ENCODE results near the gene CNDP1. TPM values are rescaled to one million over a fixed set of nuclear protein-coding genes. Genes with fewer than 3 reads are reported as not detected.
A peak's percentile ranks its signal among the peaks of the same experiment; 100 is the strongest.

The CNDP1 gene
- total RNA-seq, 4 donors from 2014 or later = 0.08 to 2.4 TPM; not detected in 2

DNA sequence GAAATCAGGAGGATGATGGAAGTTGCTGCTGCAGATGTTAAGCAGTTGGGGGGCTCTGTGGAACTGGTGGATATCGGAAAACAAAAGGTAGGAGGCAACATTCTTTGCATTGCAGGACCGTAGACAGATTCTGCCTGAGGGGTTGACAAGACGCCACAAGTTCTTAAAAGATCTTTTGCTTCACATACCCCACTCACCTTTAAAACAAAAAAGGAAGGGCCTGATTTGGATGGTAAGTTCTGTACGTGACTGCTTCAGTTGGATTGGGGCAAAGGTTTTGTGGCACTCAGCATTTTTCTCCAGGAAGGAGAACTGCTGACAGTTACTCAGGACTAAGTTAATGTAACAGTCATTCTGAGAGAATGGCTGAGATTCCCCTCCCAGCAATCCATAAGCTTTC, 32.9 kb upstream of the CNDP1 start:
- TF ChIP-seq, protein P1, sequence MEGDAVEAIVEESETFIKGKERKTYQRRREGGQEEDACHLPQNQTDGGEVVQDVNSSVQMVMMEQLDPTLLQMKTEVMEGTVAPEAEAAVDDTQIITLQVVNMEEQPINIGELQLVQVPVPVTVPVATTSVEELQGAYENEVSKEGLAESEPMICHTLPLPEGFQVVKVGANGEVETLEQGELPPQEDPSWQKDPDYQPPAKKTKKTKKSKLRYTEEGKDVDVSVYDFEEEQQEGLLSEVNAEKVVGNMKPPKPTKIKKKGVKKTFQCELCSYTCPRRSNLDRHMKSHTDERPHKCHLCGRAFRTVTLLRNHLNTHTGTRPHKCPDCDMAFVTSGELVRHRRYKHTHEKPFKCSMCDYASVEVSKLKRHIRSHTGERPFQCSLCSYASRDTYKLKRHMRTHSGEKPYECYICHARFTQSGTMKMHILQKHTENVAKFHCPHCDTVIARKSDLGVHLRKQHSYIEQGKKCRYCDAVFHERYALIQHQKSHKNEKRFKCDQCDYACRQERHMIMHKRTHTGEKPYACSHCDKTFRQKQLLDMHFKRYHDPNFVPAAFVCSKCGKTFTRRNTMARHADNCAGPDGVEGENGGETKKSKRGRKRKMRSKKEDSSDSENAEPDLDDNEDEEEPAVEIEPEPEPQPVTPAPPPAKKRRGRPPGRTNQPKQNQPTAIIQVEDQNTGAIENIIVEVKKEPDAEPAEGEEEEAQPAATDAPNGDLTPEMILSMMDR (IDR thresholded peaks at IDR 0.05) = no peak
- no peak for TF ChIP-seq POLR2A (IDR thresholded peaks at IDR 0.05)
- 56 to 64% methylated on average over 4 of the region's 4 CpGs for WGBS, 2 donors
- intact Hi-C loops (cut with DNase I; ENCODE audit: low total_unique reads) = no loop called here
- H3K4me3 ChIP-seq (ENCODE audit: low read depth, poor library complexity, severe bottlenecking) = no peak overlapping the region
- DNase-seq (ENCODE audit: low spot score in 2 of 2) = no peak

DNA sequence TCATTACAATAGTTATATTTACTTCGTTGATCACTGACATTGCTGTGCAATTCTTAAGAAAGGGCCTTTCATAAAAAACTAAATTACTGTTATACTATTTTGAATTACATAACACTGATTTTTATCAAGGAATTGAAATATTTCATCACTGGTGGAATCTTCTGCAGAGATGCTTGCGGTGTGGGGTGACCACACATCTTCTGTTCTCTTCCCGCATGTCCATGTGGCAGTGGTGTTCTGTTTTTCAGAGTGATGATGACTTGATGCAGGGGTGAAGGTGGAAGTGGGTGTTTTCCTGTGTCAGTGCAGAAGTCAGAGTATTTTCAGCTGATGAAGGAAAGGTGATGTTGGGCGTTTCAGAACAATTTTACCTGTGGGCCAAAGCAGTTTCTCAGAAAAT, 31.2 kb upstream of the CNDP1 start:
- 94 to 95% methylated on average over 4 of the region's 4 CpGs for WGBS, 2 donors
- intact Hi-C loops (cut with DNase I; ENCODE audit: low total_unique reads) = no loop called here
- DNase-seq (ENCODE audit: low spot score in 2 of 2) = peak in 1 of 2 donors; percentile 25
- TF ChIP-seq, protein P1 (IDR thresholded peaks at IDR 0.05) = no peak
- TF ChIP-seq POLR2A (IDR thresholded peaks at IDR 0.05) = no peak
- H3K4me3 ChIP-seq (ENCODE audit: low read depth, poor library complexity, severe bottlenecking) = no peak overlapping the region

DNA sequence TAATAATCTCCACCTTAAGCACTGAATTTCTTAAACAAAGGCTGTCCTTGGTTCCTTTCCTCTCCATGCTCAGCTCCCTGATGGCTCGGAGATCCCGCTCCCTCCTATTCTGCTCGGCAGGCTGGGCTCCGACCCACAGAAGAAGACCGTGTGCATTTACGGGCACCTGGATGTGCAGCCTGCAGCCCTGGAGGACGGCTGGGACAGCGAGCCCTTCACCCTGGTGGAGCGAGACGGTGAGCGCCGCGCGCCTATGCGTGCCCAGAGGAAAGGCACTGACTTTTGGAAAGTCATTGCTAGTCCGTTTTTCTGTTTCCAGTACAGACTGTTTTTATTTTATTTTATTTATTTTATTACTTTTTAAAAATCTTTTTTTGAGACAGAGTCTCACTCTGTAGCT, 28.5 kb upstream of the CNDP1 start:
- DNase-seq (ENCODE audit: low spot score in 2 of 2) = peak in 1 of 2 donors; percentile 53
- WGBS, 2 donors = 94 to 96% methylated on average over 16 of the region's 16 CpGs
- H3K4me3 ChIP-seq (ENCODE audit: low read depth, poor library complexity, severe bottlenecking) = no peak overlapping the region
- intact Hi-C loops (cut with DNase I; ENCODE audit: low total_unique reads) = no loop called here
- TF ChIP-seq, protein P1 (IDR thresholded peaks at IDR 0.05) = no peak
- no peak for TF ChIP-seq POLR2A (IDR thresholded peaks at IDR 0.05)

DNA sequence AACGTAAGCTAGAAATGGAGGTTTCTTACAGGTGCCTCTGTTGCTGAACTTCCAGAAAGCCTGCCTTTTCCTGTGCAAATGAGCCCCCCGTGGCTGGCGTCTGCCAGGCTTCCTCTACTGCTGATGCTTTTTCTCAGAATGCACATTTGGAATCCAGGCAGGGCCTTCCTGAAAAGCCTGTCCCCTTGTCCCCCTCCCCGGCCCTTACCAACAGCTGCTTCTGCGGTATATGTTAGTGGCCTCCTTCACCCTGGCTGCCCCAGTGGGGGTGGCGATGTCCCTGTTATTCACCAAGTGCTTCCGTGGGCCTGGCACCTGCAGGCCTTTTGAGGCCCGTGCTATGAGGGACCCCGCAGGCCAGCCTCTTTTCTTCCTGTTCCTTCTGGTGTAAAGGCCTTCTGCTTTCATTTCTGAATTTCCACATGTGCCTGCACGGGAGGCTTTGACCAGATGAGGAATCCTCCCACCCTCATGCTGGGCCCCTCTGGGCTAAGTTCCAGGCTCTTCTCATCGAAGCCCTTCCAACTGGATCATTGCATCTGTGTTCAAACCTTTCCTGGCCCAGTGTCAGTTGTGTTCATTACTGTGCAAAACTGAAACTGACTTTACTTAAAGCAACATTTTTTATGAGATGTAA, 27.7 kb upstream of the CNDP1 start:
- intact Hi-C loops (cut with DNase I; ENCODE audit: low total_unique reads) = no loop called here
- H3K4me3 ChIP-seq (ENCODE audit: low read depth, poor library complexity, severe bottlenecking) = no peak overlapping the region
- peak in 1 of 2 donors; percentile 76 for DNase-seq (ENCODE audit: low spot score in 2 of 2)
- TF ChIP-seq, protein P1 (IDR thresholded peaks at IDR 0.05) = no peak
- TF ChIP-seq POLR2A (IDR thresholded peaks at IDR 0.05) = no peak
- 70 to 75% methylated on average over 11 of the region's 11 CpGs for WGBS, 2 donors

DNA sequence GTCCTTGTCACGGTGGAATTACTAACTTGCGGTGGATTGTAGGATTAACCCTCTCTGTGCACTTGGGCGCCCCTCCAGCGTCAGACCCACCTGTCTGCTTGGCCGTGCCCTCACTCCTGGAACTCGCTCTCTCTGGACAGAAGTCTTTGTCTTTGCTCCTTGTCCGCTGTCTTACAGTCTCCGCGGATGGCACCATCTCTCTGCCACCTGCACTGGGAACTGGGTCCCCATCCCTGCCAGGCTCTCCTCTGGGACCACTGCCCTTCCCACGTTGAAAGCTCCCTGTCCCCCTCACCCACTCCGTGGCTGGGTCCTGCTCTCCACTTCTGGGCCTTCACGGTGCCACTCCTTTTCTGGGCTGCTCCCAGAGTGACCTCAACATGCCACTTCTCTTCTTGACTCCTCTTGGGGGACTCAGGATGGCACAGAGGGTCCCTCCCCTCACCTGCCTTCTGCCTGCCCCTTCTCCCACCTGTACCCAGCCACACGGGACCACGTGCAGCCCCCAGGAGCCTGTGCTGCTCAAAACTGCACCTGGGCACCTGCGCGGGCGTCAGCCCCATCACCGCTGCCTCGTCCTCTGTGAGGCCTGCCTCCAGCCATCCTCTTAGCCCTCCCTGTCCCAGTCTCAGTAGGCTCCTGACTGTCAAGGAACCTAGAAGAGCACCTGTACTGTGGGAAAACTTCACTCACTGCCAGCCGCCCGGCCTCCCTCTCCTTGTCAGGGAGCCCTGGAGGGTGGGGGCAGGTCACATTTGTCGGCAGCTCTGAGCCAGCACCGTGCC, 27.0 kb upstream of the CNDP1 start:
- intact Hi-C loops (cut with DNase I; ENCODE audit: low total_unique reads) = no loop called here
- TF ChIP-seq, protein P1 (IDR thresholded peaks at IDR 0.05) = no peak
- TF ChIP-seq POLR2A (IDR thresholded peaks at IDR 0.05) = no peak
- no peak overlapping the region for H3K4me3 ChIP-seq (ENCODE audit: low read depth, poor library complexity, severe bottlenecking)
- DNase-seq (ENCODE audit: low spot score in 2 of 2) = peak in 1 of 2 donors; percentile 64
- 85 to 89% methylated on average over 23 of the region's 23 CpGs for WGBS, 2 donors

Data from lower leg skin (tissue), 4 donors.